Activated CD4-positive, alpha-beta T cell treated with anti-CD3 and anti-CD28 coated beads, Interleukin-2, Interleukin-6, amounts not matched to agents 100 ng/mL and 50 ng/mL, durations not matched to agents 16 hours and 8 hours (primary cell): ENCODE data around the gene SDK1.
"Not testable (repeated sequence)": the region's sequence is repeated elsewhere in the genome, so short reads cannot be mapped to it uniquely, and the experiment has no call there.

Source experiments
- DNase-seq: peaks from one replicate; pipeline ENCODE4 v3.0.0-alpha.2; 2020

The SDK1 gene

DNA sequence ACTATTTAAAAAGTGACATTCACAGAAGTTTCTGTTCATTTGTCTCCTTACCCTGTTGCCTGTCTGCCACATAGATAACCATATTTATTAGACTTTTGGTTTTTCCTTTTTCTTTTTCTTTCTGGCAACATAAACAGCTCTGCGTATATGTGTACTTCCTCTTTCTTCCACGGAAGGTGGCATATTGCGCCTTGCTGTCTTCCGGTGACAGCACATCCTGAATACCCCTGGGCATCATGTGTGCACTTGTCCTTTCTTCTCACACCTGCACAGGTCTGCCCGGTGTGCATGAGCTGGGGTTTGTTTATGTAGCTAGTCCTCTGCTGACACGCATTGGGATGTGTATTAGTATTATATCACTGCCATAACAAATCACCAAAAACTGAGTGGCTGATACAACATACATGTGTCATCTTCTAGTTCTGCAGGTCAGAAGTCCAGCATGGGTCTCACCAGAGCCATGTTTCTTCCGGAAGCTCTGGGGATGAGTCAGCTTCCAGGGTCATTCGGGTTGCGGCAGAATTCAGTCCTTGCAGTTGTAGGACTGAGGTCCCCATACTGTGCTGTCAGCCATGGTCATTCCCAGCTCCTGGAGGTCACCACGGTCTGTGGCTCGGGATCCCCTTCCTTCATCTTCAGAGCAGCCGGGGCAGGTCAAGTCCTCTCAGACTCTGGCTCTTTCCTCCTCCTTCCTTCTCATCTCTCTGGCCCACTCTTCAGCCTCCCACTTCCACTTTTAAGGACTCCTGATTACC lies 785.1 kb downstream of the SDK1 start:
- DNase-seq = no peak

GRCh38 chr7:4086723-4087122 lies 785.7 kb downstream of the SDK1 start:
- DNase-seq = no peak

DNA sequence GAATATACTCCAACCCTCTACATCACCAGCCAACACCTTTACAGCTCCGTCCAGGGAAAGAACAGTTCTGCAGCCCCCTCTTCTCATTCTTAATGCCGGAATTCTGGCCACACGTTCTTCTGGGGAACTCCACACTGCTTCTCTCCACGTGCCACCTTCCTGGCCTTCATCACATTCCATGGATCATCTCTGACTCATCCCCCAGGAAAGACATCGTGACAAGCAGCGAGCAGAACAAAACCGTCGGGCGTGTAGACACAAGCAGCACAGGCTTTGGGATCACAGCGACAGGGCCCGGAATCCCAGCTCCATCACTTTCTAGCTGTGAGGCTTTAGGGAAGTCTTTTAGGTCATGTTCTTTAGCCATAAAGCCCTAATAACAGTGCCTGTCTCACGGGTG lies 790.7 kb downstream of the SDK1 start:
- DNase-seq = no peak

DNA sequence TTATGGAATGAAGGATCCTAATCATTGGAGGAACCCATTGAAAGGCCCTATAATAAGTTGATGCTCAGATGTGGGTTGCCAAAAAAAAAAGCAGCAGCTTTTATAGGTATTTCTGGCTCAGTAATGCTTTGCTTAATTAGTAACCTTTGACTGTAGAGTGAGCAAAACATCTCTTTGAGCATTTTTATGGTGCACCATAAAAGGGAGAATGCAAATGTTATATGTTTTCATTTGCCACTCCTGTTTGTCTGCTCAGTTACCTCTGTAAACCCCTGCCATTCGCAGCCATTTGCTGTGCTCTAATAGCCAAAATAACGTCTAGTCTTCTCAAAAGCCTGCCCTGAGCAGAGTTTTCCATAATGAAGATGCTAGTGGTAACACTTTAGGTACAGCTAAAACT lies 792.0 kb downstream of the SDK1 start:
- no peak for DNase-seq

DNA sequence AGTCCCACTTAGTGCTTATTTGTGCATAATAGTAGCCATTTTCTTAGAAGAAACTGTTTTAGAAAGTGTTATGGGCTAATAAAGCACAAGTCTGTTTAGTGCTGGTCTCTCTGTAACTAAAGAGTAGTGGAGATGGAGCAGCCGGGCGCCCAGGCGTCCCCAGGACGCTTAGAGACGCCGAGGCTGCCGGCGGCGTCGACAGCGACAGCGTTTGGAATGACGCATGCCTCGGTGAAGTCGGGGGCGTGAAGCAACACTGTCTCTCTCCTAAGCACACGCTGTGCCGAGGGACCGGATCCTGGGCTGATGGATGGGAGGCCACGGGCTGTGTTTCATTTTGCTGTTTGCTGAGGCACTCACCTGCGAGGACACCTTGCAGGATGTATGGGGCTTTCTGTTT lies 792.4 kb downstream of the SDK1 start:
- DNase-seq = no peak

DNA sequence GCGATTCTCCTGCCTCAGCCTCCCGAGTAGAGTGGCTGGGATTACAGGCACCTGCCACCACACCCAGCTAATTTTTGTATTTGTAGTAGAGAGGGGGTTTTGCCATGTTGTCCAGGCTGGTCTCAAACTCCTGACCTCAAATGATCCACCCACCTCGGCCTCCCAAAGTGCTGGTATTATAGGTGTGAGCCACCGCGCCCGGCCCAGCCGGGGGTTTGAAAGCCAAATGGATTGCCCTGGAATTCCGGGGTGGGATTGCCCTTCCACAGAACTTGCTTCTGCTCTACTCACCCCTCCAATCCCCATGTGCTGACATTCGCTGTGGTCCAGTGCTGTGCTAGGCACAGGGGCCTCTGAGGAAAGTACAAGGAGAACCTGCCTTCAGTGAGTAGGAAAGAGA lies 793.1 kb downstream of the SDK1 start:
- not testable (repeated sequence) for DNase-seq

- no peak for DNase-seq
These were observed 796.1 kb downstream of the SDK1 start for GRCh38 chr7:4097001-4097609.

GRCh38 chr7:4098169-4098568 lies 797.1 kb downstream of the SDK1 start:
- no peak for DNase-seq

DNA sequence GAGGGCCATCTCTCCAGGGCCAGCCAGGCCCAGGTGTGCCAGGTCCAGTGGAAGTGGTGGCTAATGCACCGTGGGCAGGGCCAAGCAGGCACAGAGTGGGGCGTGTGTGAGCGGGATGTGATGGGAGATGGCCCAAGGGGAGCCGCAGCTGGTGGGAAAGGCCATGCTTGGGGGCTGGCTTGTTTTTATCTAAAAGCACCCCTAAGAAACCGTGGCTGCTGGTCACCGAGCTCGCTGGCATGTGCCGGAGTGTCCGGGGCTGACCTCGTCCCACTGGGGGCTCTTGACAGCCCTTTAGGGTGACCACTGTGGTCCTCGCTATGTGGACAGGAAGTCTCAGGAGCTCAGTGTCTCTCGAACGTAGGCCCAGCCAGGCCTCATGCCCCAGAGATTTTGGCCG lies 798.6 kb downstream of the SDK1 start:
- no peak for DNase-seq

DNA sequence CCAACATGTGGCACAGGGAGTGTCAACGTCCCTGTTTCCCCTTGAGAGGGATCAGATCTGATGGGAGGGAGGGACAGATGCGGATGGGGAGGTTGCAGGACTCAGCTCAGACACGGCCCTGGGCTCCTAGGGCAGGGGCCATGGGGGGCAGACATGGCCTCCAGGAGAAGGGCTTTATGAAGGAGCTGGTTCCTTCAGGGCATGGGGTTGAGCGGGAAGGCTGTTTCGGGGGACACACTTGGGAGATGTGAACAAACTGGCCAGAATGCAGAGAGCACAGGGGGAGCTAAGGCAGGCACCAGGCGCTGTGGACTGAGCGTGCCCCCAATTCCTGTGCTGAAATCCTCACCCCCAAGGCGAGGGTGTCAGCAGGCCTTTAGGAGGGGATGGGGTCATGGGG lies 799.1 kb downstream of the SDK1 start:
- DNase-seq = no peak

DNA sequence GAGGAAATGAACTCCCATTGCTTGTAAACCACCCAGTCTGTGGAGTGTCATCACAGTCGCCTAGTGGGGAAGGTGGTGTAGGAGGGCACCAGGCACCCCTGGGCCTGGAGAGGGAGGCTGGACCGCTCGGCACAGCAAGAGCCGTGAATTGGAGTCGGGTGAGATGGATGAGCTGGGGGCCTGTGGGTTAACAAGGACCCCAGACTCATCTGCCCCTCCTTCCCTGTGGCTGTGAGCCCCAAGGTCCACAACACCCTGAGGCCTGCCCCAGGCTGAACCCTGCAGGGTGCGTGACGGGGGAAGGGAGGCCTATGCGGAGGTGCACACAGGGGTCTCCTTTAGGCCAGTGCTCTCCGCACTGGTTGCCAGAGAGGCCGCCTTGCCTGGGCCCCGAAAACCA lies 799.6 kb downstream of the SDK1 start:
- no peak for DNase-seq

DNA sequence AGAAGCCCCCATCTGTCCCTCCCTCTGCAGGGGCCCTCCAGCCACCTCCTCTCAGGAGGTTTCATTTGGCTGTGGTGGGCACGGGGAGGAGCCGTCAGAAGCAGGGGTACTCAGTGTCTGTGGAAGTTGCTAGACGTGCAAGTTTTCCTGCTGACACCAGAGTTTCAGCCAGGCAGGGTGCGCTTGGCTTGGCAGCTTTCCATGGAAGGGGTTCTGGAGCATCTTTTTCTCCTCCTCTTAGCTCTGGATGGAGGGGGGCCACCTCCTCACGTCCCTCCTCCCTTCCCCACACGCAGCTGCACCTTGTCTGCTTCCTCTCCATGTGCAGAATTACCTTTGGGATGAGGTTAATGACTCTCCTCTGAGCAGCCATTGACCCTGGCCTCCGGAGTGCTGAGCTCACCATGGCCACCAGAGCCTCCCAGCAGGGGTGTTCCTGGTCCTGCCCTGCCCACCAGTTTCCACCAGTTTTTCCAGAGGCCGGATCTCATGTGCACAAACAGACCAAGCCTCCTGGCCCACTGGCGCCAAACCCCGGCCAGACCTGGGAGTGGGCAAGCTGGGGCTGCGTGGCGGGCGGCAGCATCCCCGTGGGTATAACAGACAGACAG lies 801.3 kb downstream of the SDK1 start:
- no peak for DNase-seq

DNA sequence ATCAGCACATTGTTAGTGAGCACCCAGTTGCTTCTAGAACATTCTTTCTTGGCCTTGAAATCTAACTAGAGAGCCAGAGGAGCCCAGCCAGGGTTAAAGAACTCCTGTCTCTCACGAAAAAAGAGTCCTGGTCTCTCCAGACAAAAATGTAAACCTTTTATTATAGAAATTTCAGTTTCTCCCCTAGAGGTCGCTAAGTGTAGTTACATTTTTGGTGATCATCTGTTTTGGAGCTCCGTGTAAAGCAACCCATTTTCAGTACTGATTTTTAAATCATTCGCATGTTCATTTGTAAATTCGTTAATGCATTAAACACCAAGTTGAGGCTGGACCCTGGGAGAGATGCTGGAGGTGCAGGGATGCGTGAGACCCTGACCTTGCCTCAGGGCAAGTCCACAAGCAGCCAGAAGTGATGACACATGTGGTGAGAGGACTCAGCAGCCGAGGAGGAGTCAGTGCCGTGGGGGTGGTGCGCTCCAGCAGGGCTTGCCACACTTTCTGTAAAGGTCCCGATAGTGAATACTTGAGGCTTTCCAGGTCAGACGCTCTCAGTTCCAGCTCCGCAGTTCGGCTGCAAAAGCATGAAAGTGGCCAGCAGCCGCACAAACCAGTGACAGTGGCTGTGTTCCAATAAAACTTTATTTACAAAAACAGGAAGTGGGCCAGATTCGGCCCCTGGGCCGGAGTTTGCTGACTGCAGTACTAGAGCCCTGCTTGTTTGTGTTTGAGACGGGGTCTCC lies 802.5 kb downstream of the SDK1 start:
- no peak for DNase-seq

DNA sequence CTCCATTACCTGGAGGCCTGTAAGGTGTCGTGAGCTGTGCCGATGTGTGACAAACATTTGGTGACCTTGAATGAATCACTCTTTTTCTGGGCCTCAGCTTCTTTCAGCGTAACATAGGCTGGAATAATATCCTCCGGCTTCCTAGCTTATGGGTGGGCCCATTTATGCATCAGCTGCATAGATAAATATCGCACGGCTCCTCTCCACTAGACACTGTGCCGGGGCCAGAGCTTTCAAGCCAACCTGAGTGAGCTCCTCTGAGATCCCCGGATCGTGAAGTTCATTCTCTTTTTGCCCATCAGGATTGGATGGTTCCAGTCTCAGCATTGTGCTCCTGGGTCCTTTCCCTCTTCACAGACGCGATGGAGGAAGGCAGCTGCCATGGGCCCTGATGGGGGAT lies 806.8 kb downstream of the SDK1 start:
- no peak for DNase-seq

GRCh38 chr7:4108951-4109350 lies 807.9 kb downstream of the SDK1 start:
- DNase-seq = no peak

GRCh38 chr7:4109481-4110110 lies 808.5 kb downstream of the SDK1 start:
- no peak for DNase-seq

- DNase-seq = no peak
These were observed 809.4 kb downstream of the SDK1 start for GRCh38 chr7:4110438-4110837.

DNA sequence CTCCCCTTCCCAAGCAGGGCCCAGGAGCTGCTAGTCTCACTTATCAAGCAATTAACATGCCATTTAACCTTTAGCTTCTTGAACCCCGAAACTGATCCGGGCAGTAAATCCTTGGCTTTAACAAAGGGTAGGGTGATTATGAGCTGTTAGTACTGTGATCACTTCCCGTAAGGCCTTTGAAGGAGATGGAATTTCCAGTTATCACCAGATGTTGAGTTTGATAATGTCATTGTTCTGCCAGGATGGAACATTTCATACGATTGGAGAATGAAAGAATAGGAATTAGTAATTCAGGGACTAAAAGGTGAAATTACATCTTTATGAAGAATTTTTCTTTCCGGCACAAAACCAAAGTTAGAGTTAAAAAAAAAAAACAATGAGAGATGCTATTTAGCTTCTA lies 810.1 kb downstream of the SDK1 start:
- DNase-seq = no peak

DNA sequence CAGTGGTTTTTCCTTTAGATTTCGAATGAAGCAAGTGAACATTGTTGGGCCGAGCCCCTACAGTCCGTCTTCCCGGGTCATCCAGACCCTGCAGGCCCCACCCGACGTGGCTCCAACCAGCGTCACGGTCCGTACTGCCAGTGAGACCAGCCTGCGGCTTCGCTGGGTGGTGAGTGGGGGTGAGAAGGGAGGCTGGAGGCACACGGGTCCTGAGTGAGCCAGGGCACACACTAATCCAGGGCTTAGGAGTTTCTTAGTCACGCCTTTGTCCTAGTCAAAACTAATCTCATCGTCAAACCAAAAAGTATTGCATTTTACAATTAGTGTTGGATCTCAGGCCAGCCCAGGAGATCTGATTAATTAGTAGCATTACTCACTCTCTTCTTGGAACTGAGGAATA lies 812.2 kb downstream of the SDK1 start:
- DNase-seq = no peak

DNA sequence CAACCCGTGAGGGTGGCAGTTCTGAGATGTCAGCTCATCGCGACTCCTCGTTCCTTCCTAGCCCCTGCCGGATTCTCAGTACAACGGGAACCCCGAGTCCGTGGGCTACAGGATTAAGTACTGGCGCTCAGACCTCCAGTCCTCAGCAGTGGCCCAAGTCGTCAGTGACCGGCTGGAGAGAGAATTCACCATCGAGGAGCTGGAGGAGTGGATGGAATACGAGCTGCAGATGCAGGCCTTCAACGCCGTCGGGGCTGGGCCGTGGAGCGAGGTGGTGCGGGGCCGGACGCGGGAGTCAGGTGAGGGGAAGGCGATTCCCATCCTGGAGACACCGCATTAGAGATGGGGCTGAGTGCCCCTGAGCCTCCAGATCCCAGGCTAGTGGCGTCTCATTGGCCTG lies 812.9 kb downstream of the SDK1 start:
- no peak for DNase-seq

DNA sequence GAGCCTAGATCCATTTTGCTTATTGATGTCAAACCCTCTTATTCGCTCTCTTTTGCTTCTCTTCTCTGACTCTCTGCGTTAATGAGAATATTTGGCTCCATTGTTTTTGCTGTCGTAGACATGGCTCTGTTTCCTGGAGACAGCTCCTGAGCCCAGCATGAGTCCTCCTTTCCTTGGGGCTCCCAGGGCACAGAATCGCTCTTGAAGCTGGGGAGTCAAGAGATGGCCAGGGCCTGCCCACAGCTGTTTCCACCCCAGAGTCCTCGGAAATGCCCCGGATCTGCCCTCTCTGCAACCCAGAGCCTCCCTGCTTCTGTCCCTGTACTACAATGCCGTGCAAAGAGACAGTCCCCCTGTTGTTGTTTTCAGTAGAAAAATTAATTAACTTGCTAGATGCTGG lies 814.4 kb downstream of the SDK1 start:
- DNase-seq = no peak

- DNase-seq = no peak
These were observed 815.0 kb downstream of the SDK1 start for GRCh38 chr7:4115941-4116610.

GRCh38 chr7:4119848-4120247 lies 818.8 kb downstream of the SDK1 start:
- DNase-seq = no peak
